IMR-90 (cell line): ENCODE measurements around the gene TRIM6.
"Not testable (repeated sequence)": the region's sequence is repeated elsewhere in the genome, so short reads cannot be mapped to it uniquely, and the experiment has no call there.

Source experiments
- BHLHE40 ChIP-seq: fragments of 150-350 bp; IDR thresholded peaks from 2 replicates; pipeline ENCODE4 v1.6.1; 2016; ENCODE audit warnings: mild to moderate bottlenecking, low read depth, low read length
- CEBPB ChIP-seq: IDR thresholded peaks from 2 replicates; pipeline ENCODE4 v1.6.1; 2012; ENCODE audit warnings: low read depth, low read length, improper control_type of control experiment
- CHD1 ChIP-seq: IDR thresholded peaks from 2 replicates; pipeline ENCODE4 v1.6.1; 2012; ENCODE audit warnings: low read depth, low read length, improper control_type of control experiment
- CTCF ChIP-seq: conservative IDR thresholded peaks from 2 replicates; pipeline ENCODE4 v1.5.1; 2012; ENCODE audit warnings: mild to moderate bottlenecking, low read depth, low read length, improper control_type of control experiment
- ELK1 ChIP-seq: fragments of 150-350 bp; IDR thresholded peaks from 2 replicates; pipeline ENCODE4 v1.6.1; 2016; ENCODE audit warnings: low read depth, mild to moderate bottlenecking, low read length, moderate library complexity, borderline replicate concordance
- FOS ChIP-seq: fragments of 150-350 bp; IDR thresholded peaks from 2 replicates; pipeline ENCODE4 v1.6.1; 2016; ENCODE audit warnings: low read depth, low read length
- MAZ ChIP-seq: IDR thresholded peaks from 2 replicates; pipeline ENCODE4 v1.6.1; 2012; ENCODE audit warnings: low read depth, mild to moderate bottlenecking, low read length, improper control_type of control experiment, moderate library complexity, borderline replicate concordance
- MXI1 ChIP-seq: IDR thresholded peaks from 2 replicates; pipeline ENCODE4 v1.6.1; 2012; ENCODE audit warnings: low read depth, mild to moderate bottlenecking, low read length, moderate library complexity, borderline replicate concordance
- POLR2A ChIP-seq: IDR thresholded peaks from 2 replicates; pipeline ENCODE4 v1.6.1; 2012; ENCODE audit warnings: mild to moderate bottlenecking, low read depth, low read length
- RAD21 ChIP-seq: IDR thresholded peaks from 2 replicates; pipeline ENCODE4 v1.6.1; 2012; ENCODE audit warnings: low read length, improper control_type of control experiment
- RFX5 ChIP-seq: IDR thresholded peaks from 2 replicates; pipeline ENCODE4 v1.8.0; 2012; ENCODE audit warnings: low read depth, mild to moderate bottlenecking, low read length, moderate library complexity
- SMC3 ChIP-seq: fragments of 150-350 bp; IDR thresholded peaks from 2 replicates; pipeline ENCODE4 v1.6.1; 2016; ENCODE audit warnings: low read depth, mild to moderate bottlenecking, antibody characterized with exemption, low read length, moderate library complexity
- USF2 ChIP-seq: fragments of 150-350 bp; IDR thresholded peaks from 2 replicates; pipeline ENCODE4 v1.6.1; 2017; ENCODE audit warnings: mild to moderate bottlenecking, antibody characterized with exemption, low read length, low read depth

GRCh38 chr11:5584458-5584857 is 12.0 kb upstream of the TRIM6 start:
- not testable (repeated sequence) for TF ChIP-seq CTCF, POLR2A, CEBPB, MAZ, MXI1, SMC3, RAD21, RFX5, FOS, CHD1, ELK1, BHLHE40, USF2
